GM08714 (cell line): ENCODE data around the gene KIFC3.
"Not testable (repeated sequence)": the region's sequence is repeated elsewhere in the genome, so short reads cannot be mapped to it uniquely, and the experiment has no call there.

Experiments used
- H3K4me3 ChIP-seq: fragments of 200-500 bp; sonication (Bioruptor generic); 2 replicates; pipeline ENCODE4 v1.5.1; 2014; ENCODE audit warnings: mild to moderate bottlenecking, low read length, inconsistent platforms
- ZNF274 ChIP-seq: IDR thresholded peaks from 2 replicates; pipeline ENCODE4 v1.6.1; 2012; ENCODE audit warnings: mild to moderate bottlenecking, low read depth, low read length

Gene KIFC3

DNA sequence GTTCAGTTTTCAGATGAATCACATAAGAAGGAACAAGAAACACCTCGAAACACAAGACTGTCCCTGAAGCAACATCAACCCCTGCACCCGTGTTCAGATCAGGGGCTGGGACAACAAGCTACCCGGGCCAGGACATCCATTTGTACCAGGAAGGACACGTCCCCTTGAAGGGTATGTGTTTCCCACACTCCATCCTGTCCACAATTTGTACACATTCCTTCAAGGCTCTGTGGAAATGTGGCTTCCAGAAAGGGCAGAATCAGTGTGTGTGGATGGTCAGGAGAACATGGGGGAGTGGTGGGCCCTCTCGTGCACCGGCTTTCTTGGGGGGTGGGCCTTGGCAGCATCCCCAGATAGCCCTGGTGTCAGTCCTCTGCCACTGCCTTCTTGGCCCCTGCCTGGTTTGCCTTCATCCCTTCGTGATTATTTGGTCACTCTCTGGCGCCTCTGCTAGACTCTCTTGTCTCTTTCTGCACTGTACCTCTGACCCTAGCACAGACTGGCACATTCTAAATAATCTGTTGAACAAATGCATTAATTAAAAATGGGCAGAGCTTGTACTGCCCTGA lies 10.3 kb downstream of the KIFC3 start:
- TF ChIP-seq ZNF274 = no peak
- no peak overlapping the region for H3K4me3 ChIP-seq

DNA sequence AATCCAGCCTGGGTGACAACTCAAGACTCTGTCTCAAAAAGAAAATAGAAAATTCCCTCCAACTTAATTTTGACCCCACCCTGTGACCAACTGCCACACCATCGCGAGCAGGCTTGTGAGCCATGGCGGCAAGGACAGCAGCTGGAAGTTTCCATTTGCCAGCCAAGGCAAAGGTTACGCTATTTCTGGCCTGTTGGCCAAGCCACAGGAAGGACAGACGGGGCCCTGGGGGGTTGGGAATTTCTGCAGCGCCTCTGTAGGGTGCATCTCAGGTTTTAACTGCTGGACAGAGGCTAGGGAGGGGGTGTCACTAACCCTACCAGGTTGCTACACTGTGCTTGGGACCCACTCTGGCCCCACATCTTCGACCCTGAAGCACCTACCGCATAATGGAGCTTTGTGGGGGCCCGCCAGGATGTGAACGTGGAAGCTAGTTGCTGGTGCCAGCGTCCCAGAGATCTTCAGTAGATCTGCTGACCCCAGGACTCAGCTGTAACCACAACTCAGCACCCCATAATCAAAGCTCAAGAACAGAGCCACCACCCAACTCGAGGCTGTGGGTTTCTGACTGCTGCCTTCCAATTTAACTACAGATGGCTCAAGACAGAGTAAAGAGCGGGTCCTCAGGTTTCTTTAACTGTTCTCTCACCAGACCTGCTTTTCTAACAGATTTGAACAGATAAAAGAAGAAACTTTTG lies 10.9 kb downstream of the KIFC3 start:
- H3K4me3 ChIP-seq = no peak overlapping the region
- TF ChIP-seq ZNF274 = no peak

DNA sequence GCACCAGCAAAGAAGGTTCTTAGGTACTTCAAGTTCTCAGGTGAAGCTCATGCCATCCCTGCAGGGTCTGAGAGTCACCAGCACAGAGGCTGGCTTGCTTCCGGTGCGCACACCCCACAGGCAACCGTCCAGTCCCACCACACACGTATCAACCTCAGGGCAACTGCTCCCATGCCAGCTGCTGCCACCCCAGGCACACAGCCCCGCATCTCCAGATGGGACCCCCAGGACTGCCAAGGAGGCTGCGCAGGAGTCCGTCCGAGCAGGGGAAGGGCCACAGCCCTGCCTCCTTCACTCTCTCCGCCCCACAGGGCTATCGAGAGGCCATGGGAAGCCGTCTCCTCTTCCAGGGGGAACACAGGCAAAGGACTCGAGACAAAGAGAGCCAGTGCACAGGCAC lies 13.3 kb downstream of the KIFC3 start:
- H3K4me3 ChIP-seq = no peak overlapping the region
- TF ChIP-seq ZNF274 = no peak

DNA sequence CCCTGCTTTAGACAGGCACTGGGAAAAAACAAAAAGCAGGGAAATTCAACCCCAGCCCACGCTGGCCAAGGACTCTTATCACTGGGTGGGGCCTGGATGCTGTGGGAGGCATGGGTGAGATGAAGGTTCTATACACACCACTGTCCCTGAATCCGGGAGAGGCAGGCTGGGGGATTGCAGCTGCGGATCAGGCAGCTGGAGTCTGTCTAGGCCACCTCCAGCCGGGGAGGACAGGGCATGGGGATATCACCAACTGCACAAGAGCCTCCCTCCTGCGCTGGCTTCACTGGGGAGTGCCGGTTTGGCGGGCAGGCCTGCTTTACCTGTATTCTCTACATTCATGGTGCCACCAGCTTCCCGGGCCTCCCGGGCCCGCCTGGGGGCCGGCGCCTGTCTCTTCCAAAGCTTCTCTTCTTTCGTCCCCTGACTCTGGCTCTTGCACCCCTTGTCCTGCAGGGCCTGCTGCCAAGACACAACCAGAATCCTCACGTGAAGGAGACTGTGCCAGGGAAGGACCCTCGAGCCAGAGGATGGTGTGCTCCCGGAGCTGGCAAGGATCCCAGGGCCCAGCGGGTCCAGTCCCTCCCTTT lies 13.9 kb downstream of the KIFC3 start:
- H3K4me3 ChIP-seq = no peak overlapping the region
- no peak for TF ChIP-seq ZNF274

GRCh38 chr16:57787519-57787905 lies 14.8 kb downstream of the KIFC3 start:
- H3K4me3 ChIP-seq = no peak overlapping the region
- no peak for TF ChIP-seq ZNF274

DNA sequence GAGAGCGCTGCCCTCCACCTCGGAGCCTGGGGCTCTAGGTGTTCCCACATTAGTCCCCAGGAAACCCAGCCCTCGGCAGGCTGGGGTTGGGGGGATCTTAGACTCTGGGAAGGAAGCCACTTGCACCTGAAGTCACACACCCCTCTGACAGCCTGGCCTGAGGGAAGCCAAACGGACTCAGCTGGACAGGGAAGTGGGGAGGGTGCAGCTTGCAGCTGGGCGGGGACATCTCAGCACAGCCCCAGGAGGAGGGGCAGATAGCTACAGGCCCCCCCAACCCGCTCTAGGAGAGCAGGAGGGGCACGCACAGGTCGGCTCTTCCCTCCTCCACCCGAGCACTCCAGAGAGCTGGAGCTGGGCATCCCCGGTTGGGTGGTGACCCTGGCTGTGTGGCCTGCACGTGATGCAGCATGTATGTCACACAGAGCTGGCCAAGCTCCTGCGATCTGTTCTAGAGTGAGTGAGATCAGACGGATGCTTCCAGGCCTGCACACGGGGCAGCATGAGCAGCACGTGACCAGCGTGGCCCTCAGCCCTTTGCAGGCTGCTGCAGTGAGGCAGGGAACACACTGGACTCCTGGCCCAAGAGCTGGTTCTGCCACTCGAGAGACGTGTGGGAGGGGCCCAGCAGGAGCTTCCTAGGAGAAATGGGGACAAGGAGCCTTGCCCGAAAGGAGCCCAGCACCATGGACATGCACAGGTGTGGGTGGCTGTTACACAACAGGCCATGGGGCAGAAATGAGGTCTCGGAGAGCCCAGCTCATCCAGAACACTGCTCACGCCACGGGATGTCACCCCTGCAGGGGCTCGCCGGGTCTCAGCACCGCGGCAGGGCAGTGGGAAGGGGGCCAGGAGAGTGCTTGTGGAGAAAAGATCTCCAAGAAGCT lies 15.4 kb downstream of the KIFC3 start:
- no peak for TF ChIP-seq ZNF274
- no peak overlapping the region for H3K4me3 ChIP-seq

DNA sequence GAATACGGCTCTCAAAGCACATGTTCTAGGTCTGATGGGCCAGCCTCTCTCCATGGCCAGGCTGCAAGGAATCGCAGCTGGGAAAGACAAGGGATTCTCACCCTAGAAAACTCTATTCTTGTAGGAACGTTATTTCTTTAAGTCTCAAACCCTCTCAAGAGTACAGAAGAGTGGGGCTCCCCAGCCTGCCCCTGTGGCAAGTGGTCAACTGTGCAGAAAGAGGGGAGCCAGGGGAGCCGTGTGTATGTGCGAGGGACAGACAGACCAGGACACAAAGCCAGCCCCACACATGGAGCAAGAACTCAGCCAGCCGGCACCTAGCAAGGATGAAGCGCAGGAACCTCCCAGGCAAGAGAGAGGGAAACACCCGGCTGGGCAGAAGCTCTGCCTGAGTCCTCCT lies 16.4 kb downstream of the KIFC3 start:
- no peak for TF ChIP-seq ZNF274
- no peak overlapping the region for H3K4me3 ChIP-seq

DNA sequence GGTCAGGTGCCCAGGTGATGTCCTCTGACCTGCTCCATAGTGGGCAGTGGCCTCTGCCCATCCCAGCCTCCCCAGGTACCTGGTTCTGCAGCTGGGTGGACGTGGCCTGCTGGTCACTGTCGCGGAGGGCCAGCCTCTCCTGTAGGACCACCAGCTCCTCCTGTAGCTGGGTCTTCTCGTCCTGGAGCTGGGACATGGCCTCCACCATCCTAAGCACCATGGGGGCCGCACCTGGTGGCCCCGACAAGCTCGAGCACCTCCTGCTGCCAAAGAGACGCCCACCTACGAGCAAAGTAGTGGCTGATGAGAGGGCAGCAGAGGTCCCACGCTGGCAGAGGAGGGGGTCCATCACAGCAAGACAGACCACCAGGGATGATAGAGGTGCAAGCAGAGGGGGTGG lies 16.9 kb downstream of the KIFC3 start:
- H3K4me3 ChIP-seq = no peak overlapping the region
- TF ChIP-seq ZNF274 = no peak

DNA sequence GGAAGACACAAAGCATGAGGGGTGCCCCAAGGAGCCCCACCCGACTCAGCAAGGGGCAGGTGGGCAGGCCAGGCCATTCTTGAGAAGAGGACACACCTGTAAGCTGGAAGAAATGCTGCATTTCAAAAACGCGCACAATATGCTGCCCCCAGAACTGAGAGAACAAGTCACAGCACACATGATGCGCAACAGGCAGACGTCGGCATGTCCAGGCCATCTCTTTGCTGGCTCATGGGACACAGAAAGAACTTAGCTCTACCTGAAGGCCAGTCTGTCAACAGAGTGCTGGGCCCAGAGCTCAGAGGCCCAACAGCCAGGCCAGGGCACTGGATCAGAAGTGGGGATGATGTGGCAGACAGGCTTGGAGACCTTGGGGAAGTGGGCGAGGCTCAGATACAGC lies 18.0 kb downstream of the KIFC3 start:
- no peak overlapping the region for H3K4me3 ChIP-seq
- no peak for TF ChIP-seq ZNF274

DNA sequence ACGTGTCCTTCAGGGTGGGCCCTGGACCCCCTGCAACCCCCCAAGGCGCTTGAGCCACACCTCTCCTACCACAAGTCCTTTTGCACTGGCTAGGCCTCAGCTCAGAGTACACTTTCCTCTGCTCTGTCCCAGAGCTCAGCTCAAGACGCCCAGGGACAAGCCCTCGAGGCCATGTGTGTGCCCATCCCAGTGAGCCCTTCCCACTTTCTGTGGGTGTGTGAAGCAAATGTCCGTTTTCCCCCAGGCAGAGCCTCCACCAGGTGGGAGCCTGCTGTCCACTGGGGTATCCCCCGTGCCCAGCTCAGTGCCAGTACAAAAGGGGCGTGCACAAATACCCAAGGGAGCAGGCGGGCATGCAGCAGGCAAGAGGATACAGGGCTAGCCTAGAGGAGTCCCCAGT lies 18.4 kb downstream of the KIFC3 start:
- no peak overlapping the region for H3K4me3 ChIP-seq
- no peak for TF ChIP-seq ZNF274

- no peak for TF ChIP-seq ZNF274
- no peak overlapping the region for H3K4me3 ChIP-seq
These were observed 19.2 kb downstream of the KIFC3 start for GRCh38 chr16:57783116-57783515.

DNA sequence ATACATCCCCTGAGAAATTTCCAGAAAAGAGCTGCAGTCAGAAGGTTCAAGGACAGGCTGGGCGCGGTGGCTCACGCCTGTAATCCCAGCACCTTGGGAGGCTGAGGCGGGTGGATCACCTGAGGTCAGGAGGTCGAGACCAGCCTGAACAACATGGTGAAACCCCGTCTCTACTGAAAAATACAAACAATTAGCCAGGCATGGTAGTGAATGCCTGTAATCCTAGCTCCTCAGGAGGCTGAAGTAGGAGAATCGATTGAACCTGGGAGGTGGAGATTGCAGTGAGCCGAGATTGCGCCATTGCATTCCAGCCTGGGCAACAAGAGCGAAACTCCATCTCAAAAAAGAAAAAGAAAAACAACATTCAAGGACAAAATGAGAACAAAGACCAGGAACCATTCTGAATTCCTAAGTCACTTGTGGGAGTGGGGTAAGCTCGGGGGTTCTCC lies 19.7 kb downstream of the KIFC3 start:
- H3K4me3 ChIP-seq = not testable (repeated sequence)

DNA sequence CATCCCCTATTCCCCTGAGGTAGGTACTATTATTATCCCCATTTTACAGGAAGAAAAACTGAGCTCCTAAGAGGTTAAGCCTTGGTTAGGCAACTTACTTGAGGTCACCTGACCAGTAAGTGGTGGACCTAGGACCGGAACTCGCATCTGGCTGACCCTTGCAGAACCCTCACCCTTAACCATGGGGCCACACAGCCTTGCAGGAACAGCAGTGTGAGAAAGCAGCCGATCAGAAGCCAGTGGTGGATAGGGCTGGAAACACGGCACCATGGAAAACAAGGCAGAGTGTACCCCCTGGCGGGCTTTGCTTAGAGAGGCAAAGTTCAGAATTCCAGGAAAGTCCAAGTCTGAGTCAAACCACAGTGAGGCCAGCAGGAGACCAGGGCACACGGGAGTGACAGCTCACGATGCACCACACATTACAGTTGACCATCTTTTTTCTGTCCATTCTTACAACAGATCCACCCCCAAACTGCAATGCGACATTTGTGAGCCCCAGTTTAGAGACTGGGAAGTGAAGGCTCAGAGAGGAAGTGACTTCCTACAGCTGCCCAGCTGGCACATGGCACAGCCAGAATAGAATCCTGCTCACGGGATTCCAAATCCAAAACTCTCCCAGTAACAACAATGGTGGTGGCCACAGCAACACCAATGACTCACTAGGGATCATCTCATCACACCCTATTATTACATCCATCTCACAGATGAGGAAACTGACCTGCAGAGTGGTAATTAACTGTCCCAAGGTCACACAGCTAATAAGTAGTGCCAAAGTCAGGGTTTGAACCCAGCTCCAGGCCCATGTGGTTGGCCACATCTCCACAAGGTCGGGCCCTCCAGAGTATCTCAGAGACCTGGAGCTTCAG lies 20.3 kb downstream of the KIFC3 start:
- H3K4me3 ChIP-seq = no peak overlapping the region
- no peak for TF ChIP-seq ZNF274

DNA sequence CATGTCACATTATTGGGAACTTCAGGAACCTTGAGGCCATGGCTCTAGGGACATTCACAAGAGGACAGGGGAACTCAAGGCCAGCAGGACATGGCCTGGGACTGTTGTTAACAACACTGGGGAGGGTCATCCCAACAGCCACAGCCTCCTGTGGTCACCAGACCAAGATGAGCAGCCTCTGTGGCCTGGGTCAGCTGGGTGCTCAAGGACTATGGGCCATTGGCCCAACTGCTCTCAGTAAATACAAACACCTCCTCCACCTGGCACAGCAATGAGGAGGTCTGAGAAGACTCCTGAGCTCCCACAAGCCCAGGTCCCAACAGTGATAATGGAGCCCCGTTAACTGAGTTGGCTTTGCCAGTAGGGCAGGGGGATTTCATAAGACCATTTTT lies 20.9 kb downstream of the KIFC3 start:
- no peak for TF ChIP-seq ZNF274
- H3K4me3 ChIP-seq = no peak overlapping the region

- not testable (repeated sequence) for H3K4me3 ChIP-seq
These were observed 22.5 kb downstream of the KIFC3 start for GRCh38 chr16:57779836-57780235.
